Natural killer cell (primary cell): ENCODE data around the gene CC2D2A. TPM values are rescaled to one million over a fixed set of nuclear protein-coding genes. Genes with fewer than 3 reads are reported as not detected.

ENCODE experiments used
- ATAC-seq, 3 donors: fragments of 150-1000 bp in 2 of 3; fragments of 200-7000 bp in 1 of 3; cut with Tn5 transposase; 1 replicate in 1 of 3; 2 replicates in 2 of 3; pipeline ENCODE4 v1.10.0; 2021; ENCODE audit warnings: mild to moderate bottlenecking in 2 of 3, moderate library complexity in 2 of 3
- DNase-seq, 2 donors: peaks; one replicate each; pipeline versions ENCODE4 v3.0.0 to v3.0.0-alpha.2; 2013 to 2021; ENCODE audit warnings: mixed read lengths in 1 of 2
- H3K27ac ChIP-seq: one replicate; pipeline ENCODE4 v1.5.1; 2013; ENCODE audit warnings: mild to moderate bottlenecking, low read length
- H3K27me3 ChIP-seq: one replicate; pipeline ENCODE4 v1.6.1; 2013; ENCODE audit warnings: low read length; ENCODE audit not compliant: control insufficient read depth, insufficient read depth
- H3K36me3 ChIP-seq: one replicate; pipeline ENCODE4 v1.6.1; 2013; ENCODE audit warnings: low read length; ENCODE audit not compliant: control insufficient read depth, insufficient read depth
- H3K4me1 ChIP-seq: one replicate; pipeline ENCODE4 v1.6.1; 2013; ENCODE audit warnings: low read length; ENCODE audit not compliant: control insufficient read depth, insufficient read depth
- H3K4me3 ChIP-seq: one replicate; pipeline ENCODE4 v1.5.1; 2013; ENCODE audit warnings: low read length
- H3K9me3 ChIP-seq: one replicate; pipeline ENCODE4 v1.6.1; 2013; ENCODE audit warnings: low read length; ENCODE audit not compliant: control insufficient read depth, insufficient read depth
- H3K27ac Mint-ChIP-seq, 2 donors: one replicate each; pipeline ENCODE4 v1.8.0; 2022; ENCODE audit warnings: mild to moderate bottlenecking in 2 of 2, mixed read lengths in 2 of 2, moderate library complexity in 1 of 2
- H3K27me3 Mint-ChIP-seq, 2 donors: one replicate each; pipeline ENCODE4 v1.8.0; 2022; ENCODE audit warnings: low read depth in 2 of 2, mixed read lengths in 2 of 2
- H3K36me3 Mint-ChIP-seq: one replicate; pipeline ENCODE4 v1.8.0; 2022; ENCODE audit warnings: mixed read lengths
- H3K4me1 Mint-ChIP-seq, 2 donors: one replicate each; pipeline ENCODE4 v1.8.0; 2022; ENCODE audit warnings: mixed read lengths in 2 of 2
- H3K4me3 Mint-ChIP-seq: one replicate; pipeline ENCODE4 v1.8.0; 2022; ENCODE audit warnings: mild to moderate bottlenecking, moderate library complexity, mixed read lengths
- H3K9me3 Mint-ChIP-seq, 2 donors: one replicate each; pipeline ENCODE4 v1.8.0; 2022; ENCODE audit warnings: mixed read lengths in 2 of 2
- WGBS: methylation state at CpG from one replicate; pipeline ENCODE4 v1.1.7; 2013; ENCODE audit warnings: missing lambda C conversion rate; ENCODE audit not compliant: insufficient coverage; 5-methylcytosine and 5-hydroxymethylcytosine counted together
- intact Hi-C: fragments of 100-400 bp; cut with micrococcal nuclease; formaldehyde crosslinking; loops from one replicate; pipeline ENCODE4 v1.14.2; 2022
- total RNA-seq, 4 donors: library from RNA; stranded (reverse); fragments of 120-200 nt in 1 of 4; gene quantifications; one replicate each; pipeline versions ENCODE4 v1.2.3 to v1.2.4, GENCODE V29; 2013 to 2022
- TF ChIP-seq, protein P1 (sequence below): fragments of 200-600 bp; IDR thresholded peaks from one replicate; pipeline ENCODE4 v1.8.0; 2022; ENCODE audit warnings: antibody characterized with exemption

The CC2D2A gene
- total RNA-seq, 3 donors from 2014 or later (not counting 1 experiment from before 2014, with no cell fraction given) = 0.78 to 1.6 (median 0.83) TPM

DNA sequence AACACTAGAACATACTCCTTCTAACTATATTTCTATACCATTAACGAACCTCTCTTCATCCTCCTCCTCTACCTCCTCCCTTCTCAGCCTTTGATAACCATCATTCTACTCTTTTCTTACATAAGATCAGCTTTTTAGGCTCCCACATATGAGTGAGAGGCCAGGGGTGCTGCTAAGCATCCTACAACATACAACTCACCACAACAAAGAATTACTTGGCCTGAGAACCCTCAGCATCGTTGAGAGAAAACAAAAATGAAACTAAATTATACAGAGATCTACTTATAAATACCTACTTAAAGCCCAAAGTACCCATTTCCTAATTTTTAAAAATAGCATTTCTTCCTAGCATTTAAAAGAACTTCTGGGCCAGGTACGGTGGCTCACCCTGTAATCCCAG is 77.7 kb downstream of the CC2D2A start:
- no peaks in the 10 kb centered on the region for H3K27me3 ChIP-seq
- peak in 1 of 3 donors; percentile 69 for ATAC-seq
- peak overlapping the region; percentile 12 to 37 for H3K27ac Mint-ChIP-seq
- no peaks in the 10 kb centered on the region for H3K9me3 Mint-ChIP-seq
- H3K9me3 ChIP-seq = no peaks in the 10 kb centered on the region
- H3K4me1 Mint-ChIP-seq = peaks cover 10 to 12% of the 10 kb centered on the region in 2 donors
- peaks cover 6% of the 10 kb centered on the region for H3K4me1 ChIP-seq
- peak overlapping the region; percentile 54 for H3K4me3 Mint-ChIP-seq
- H3K4me3 ChIP-seq = no peak overlapping the region
- TF ChIP-seq, protein P1, sequence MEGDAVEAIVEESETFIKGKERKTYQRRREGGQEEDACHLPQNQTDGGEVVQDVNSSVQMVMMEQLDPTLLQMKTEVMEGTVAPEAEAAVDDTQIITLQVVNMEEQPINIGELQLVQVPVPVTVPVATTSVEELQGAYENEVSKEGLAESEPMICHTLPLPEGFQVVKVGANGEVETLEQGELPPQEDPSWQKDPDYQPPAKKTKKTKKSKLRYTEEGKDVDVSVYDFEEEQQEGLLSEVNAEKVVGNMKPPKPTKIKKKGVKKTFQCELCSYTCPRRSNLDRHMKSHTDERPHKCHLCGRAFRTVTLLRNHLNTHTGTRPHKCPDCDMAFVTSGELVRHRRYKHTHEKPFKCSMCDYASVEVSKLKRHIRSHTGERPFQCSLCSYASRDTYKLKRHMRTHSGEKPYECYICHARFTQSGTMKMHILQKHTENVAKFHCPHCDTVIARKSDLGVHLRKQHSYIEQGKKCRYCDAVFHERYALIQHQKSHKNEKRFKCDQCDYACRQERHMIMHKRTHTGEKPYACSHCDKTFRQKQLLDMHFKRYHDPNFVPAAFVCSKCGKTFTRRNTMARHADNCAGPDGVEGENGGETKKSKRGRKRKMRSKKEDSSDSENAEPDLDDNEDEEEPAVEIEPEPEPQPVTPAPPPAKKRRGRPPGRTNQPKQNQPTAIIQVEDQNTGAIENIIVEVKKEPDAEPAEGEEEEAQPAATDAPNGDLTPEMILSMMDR = no peak
- H3K27ac ChIP-seq = no peak overlapping the region
- H3K27me3 Mint-ChIP-seq = no peaks in the 10 kb centered on the region
- 19% methylated on average over 3 of the region's 3 CpGs for WGBS
- intact Hi-C loops = no loop called here
- DNase-seq = peak in 1 of 2 donors; percentile 56
- no peaks in the 10 kb centered on the region for H3K36me3 ChIP-seq
- no peaks in the 10 kb centered on the region for H3K36me3 Mint-ChIP-seq

GRCh38 chr4:15550491-15550890 is 80.8 kb downstream of the CC2D2A start:
- peak overlapping the region in 1 of 2 donors; percentile 15 for H3K27ac Mint-ChIP-seq
- H3K27me3 Mint-ChIP-seq = no peaks in the 10 kb centered on the region
- H3K4me1 Mint-ChIP-seq = peaks cover 10 to 18% of the 10 kb centered on the region in 2 donors
- Histone ChIP-seq H3K36me3 (no peaks in the 10 kb centered on the region), H3K27ac (no peak overlapping the region), H3K4me1 (peaks cover 6% of the 10 kb centered on the region), H3K9me3 (no peaks in the 10 kb centered on the region), H3K27me3 (no peaks in the 10 kb centered on the region), H3K4me3 (no peak overlapping the region)
- DNase-seq = no peak
- WGBS = 94% methylated on average over 3 of the region's 3 CpGs
- ATAC-seq = peak in 2 of 3 donors; percentile 26 to 37
- no peaks in the 10 kb centered on the region for H3K36me3 Mint-ChIP-seq
- H3K9me3 Mint-ChIP-seq = no peaks in the 10 kb centered on the region
- H3K4me3 Mint-ChIP-seq = no peak overlapping the region
- TF ChIP-seq, protein P1 = no peak
- intact Hi-C loops = no loop called here

DNA sequence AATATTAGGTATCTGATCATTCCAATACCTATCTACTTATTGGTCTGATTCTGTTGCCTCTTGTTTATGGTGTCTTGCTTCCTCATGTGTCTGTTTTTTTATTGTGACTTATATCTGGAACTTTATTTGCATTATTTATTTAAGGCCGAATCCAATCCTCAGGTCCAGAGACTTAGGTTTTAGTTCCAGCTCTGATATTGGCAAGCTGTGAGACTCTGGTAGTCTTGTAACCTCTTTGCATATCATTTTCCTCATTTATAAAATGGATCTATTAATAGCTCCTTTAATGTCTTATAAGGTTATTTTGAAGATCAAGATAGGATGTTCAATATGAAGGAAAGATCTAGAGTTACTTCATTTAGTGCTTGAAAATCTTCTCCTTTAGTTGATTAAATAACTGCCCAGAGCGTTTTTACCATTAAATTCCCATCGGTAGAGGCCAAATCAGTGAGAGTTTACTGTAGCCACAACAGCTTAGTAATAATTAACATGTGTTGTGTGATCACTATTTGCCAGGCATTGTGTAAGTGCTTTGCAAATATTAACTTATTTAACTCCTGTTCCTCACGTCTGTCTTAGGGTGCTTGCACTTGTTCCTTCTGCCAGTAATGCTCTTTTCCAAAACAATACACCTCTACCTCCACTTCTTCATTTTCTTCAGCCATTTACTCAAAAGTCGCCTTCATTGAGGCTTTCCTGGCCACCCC is 82.2 kb downstream of the CC2D2A start:
- Histone ChIP-seq H3K9me3 (no peaks in the 10 kb centered on the region), H3K4me1 (peaks cover 6% of the 10 kb centered on the region), H3K4me3 (no peak overlapping the region), H3K27me3 (no peaks in the 10 kb centered on the region), H3K36me3 (no peaks in the 10 kb centered on the region), H3K27ac (no peak overlapping the region)
- H3K27me3 Mint-ChIP-seq = no peaks in the 10 kb centered on the region
- peaks cover 5 to 18% of the 10 kb centered on the region in 2 donors for H3K4me1 Mint-ChIP-seq
- H3K9me3 Mint-ChIP-seq = no peaks in the 10 kb centered on the region
- H3K27ac Mint-ChIP-seq = no peak overlapping the region
- no peak for DNase-seq
- H3K4me3 Mint-ChIP-seq = no peak overlapping the region
- TF ChIP-seq, protein P1 = no peak
- no peaks in the 10 kb centered on the region for H3K36me3 Mint-ChIP-seq
- ATAC-seq = no peak
- intact Hi-C loops = no loop called here
- WGBS = 88% methylated on average over 5 of the region's 5 CpGs
